Measurements from ENCODE around the gene CCDC171.

GRCh38 chr9:15741015-15741414 is 188.2 kb downstream of the CCDC171 start:
- no peak for TF ChIP-seq USF1 (IDR thresholded peaks at IDR 0.05)
- no peak for TF ChIP-seq MAX (IDR thresholded peaks at IDR 0.05)
- no peak for TF ChIP-seq RAD21 (IDR thresholded peaks at IDR 0.05; ENCODE audit: low read depth)
